HG03571 (cell line): ENCODE measurements around the gene CENPVL1.
"Not testable (repeated sequence)": the region's sequence is repeated elsewhere in the genome, so short reads cannot be mapped to it uniquely, and the experiment has no call there.

Source experiments
- ATAC-seq: cut with Tn5 transposase; IDR thresholded peaks from one replicate; pipeline ENCODE4 v1.9.1; 2021; ENCODE audit not compliant: unreplicated experiment

The CENPVL1 gene

GRCh38 chrX:51710277-51711164 lies at the start of gene CENPVL1:
CENPVL1 (plus strand) TSS chrX:51710512; CDS start chrX:51710512, 0 bp downstream.
- ATAC-seq, result not testable (repeated sequence)

GRCh38 chrX:51665981-51666380 lies 44.3 kb upstream of the CENPVL1 start:
- ATAC-seq, result no peak

GRCh38 chrX:51679689-51680433 lies 30.5 kb upstream of the CENPVL1 start:
- ATAC-seq, result not testable (repeated sequence)

- not testable (repeated sequence) for ATAC-seq
These were observed 28.2 kb upstream of the CENPVL1 start for GRCh38 chrX:51681808-51682719.

- not testable (repeated sequence) for ATAC-seq
These were observed 27.6 kb upstream of the CENPVL1 start, which contains the start of gene CENPVL2 for GRCh38 chrX:51682720-51683062. CENPVL2 (minus strand) TSS chrX:51682831; CDS start chrX:51682831, 0 bp downstream.

- no peak for ATAC-seq
These were observed 16.1 kb upstream of the CENPVL1 start for GRCh38 chrX:51694254-51694653.

- no peak for ATAC-seq
These were observed 12.9 kb upstream of the CENPVL1 start for GRCh38 chrX:51697397-51697796.

- ATAC-seq, result not testable (repeated sequence)
These were observed 2.8 kb downstream of the CENPVL1 start for GRCh38 chrX:51712943-51713647.

- no peak for ATAC-seq
These were observed 17.9 kb downstream of the CENPVL1 start for GRCh38 chrX:51728202-51728601.

- ATAC-seq, result no peak
These were observed 26.8 kb downstream of the CENPVL1 start for GRCh38 chrX:51737091-51737490.

- ATAC-seq, result no peak
These were observed 32.3 kb downstream of the CENPVL1 start for GRCh38 chrX:51742586-51742985.

- peak; percentile 94 for ATAC-seq
These were observed 33.1 kb downstream of the CENPVL1 start, which contains the start of gene GSPT2 for GRCh38 chrX:51743179-51743957. GSPT2 (plus strand) TSS chrX:51743442; CDS start chrX:51743627, 185 bp downstream.

GRCh38 chrX:51747671-51748070 lies 37.4 kb downstream of the CENPVL1 start:
- ATAC-seq, result no peak

- no peak for ATAC-seq
These were observed 48.9 kb downstream of the CENPVL1 start for GRCh38 chrX:51759055-51759839.

- ATAC-seq, result no peak
These were observed 50.3 kb downstream of the CENPVL1 start for GRCh38 chrX:51760657-51761056.
